Duodenal mucosa (tissue), 2 donors: Measurements from ENCODE around the gene UROS.

ENCODE experiments used
- H3K27ac ChIP-seq: one replicate; pipeline ENCODE4 v1.7.0; 2013; ENCODE audit warnings: low read depth, low read length
- H3K27me3 ChIP-seq, 2 donors: one replicate each; pipeline ENCODE4 v1.7.0; 2013; ENCODE audit warnings: low read length in 2 of 2, control low read depth in 1 of 2; ENCODE audit not compliant: insufficient read depth in 2 of 2, control insufficient read depth in 1 of 2
- H3K36me3 ChIP-seq, 2 donors: one replicate each; pipeline ENCODE4 v1.7.0; 2013; ENCODE audit warnings: low read length in 2 of 2, control low read depth in 1 of 2; ENCODE audit not compliant: insufficient read depth in 2 of 2, control insufficient read depth in 1 of 2
- H3K4me1 ChIP-seq, 2 donors: one replicate each; pipeline ENCODE4 v1.7.0; 2013; ENCODE audit warnings: low read length in 2 of 2, control low read depth in 1 of 2; ENCODE audit not compliant: insufficient read depth in 2 of 2, control insufficient read depth in 1 of 2
- H3K4me3 ChIP-seq, 2 donors: one replicate each; pipeline ENCODE4 v1.7.0; 2013; ENCODE audit warnings: low read length in 2 of 2, low read depth in 1 of 2
- H3K9ac ChIP-seq, 2 donors: one replicate each; pipeline ENCODE4 v1.7.0; 2013; ENCODE audit warnings: low read length in 2 of 2, low read depth in 1 of 2
- H3K9me3 ChIP-seq, 2 donors: one replicate each; pipeline ENCODE4 v1.7.0; 2013; ENCODE audit warnings: low read length in 2 of 2, control low read depth in 1 of 2; ENCODE audit not compliant: control insufficient read depth in 1 of 2

UROS gene

DNA sequence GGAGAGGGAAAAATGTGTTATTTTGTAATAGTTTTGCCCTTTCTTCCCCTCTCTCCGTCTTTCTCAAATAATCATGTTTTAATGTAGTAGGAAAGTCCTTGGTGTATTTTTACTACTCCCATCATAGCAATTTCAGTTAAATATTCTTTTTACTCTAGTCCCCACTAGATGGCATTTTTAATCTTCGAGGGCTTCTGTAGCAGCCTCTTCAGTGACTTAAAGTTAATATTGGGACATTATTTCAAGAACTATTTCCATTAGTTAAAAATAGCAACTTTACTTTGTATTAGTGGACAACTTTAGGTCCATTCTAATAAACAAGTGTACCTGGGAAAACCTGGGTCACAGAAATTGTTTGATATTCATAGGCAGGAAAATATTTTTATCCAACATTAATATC is 80.6 kb downstream of the UROS start:
- Histone ChIP-seq H3K4me3 (no peak overlapping the region), H3K4me1 (no peaks in the 10 kb centered on the region), H3K9me3 (no peaks in the 10 kb centered on the region), H3K27ac (no peak overlapping the region), H3K27me3 (no peaks in the 10 kb centered on the region), H3K36me3 (peaks cover 51 to 84% of the 10 kb centered on the region in 2 donors), H3K9ac (no peak overlapping the region)

DNA sequence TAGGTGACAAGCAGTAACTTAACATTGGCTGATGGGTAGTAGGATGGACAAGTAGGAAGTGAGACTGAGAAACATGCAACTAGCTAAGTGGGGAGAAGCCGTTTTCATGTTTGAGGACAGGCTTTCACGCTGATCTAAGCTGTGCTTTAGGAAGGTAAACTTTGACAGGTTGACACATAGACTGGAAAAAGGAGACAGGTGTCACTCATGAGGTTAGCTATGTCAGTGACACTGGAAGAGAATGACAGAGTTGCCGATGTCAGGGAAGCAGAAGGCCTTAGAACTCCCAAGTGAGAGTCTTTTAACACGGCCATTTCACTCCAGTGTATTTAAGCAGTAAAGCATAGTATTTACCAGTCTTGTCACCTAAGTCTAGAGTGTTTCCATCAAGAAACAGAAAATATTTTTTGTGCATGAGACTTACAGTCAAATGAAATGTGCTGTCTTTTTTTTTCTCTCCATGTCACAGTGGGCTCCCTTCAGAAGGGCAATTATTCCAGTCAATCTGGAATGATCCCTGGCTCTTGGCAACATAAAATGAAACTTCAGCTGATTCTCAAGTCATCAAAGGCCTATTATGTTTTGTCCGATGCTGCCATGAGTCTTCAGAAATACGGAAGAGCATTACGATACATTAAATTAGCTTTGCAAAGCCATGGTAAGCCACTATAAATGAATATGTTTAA is 82.9 kb downstream of the UROS start:
- Histone ChIP-seq H3K9me3 (no peaks in the 10 kb centered on the region), H3K36me3 (peaks cover 60 to 93% of the 10 kb centered on the region in 2 donors), H3K9ac (no peak overlapping the region), H3K4me3 (no peak overlapping the region), H3K27me3 (no peaks in the 10 kb centered on the region), H3K4me1 (no peaks in the 10 kb centered on the region), H3K27ac (no peak overlapping the region)
